ENCODE results near the gene SQOR. TPM values are rescaled to one million over a fixed set of nuclear protein-coding genes. Genes with fewer than 3 reads are reported as not detected.

SQOR gene
- total and polyA plus RNA-seq, 2 experiments from 2014 or later, result 19.7 to 21.9 TPM

GRCh38 chr15:45587095-45587862 is 47.5 kb upstream of the SQOR start, which contains the start of gene BLOC1S6:
Gene BLOC1S6 (plus strand): TSS chr15:45587379. CDS start chr15:45587444, 65 bp downstream.
- H3K4me1 ChIP-seq (ENCODE audit: insufficient read depth), result peaks cover 29% of the 10 kb centered on the region
- peaks cover 22% of the 10 kb centered on the region for H3F3A ChIP-seq (ENCODE audit: insufficient read depth)
- WGBS, 2 experiments (ENCODE audit: low coverage in 1 of 2, low lambda C conversion rate in 2 of 2, missing lambda C conversion rate in 2 of 2), result 1% methylated on average over 57 to 62 of the region's 62 CpGs
- no peaks in the 10 kb centered on the region for H3K9me3 ChIP-seq (ENCODE audit: low read depth)
- H3K4me3 ChIP-seq, result peak within 1 kb of the TSS; percentile 93
- H3K4me2 ChIP-seq (ENCODE audit: unreplicated experiment), result peak within 1 kb of the TSS; percentile 96
- H3K9me2 ChIP-seq (ENCODE audit: insufficient read depth), result no peaks in the 10 kb centered on the region
- peaks cover 45% of the 10 kb centered on the region for H3K79me2 ChIP-seq (ENCODE audit: insufficient read depth)
- no peak for TF ChIP-seq EZH2 (IDR thresholded peaks at IDR 0.05; ENCODE audit: insufficient read depth, poor library complexity, severe bottlenecking)
- in situ Hi-C loops (cut with MboI), result no loop called here
- H2AFZ ChIP-seq, result peak within 1 kb of the TSS; percentile 90
- no peaks in the 10 kb centered on the region for H3K36me3 ChIP-seq (ENCODE audit: low read depth)
- H3K27me3 ChIP-seq (replicated peaks; ENCODE audit: insufficient read depth), result no peaks in the 10 kb centered on the region
- H4K20me1 ChIP-seq (ENCODE audit: insufficient read depth), result no peaks in the 10 kb centered on the region; the same call in 1 of the 2 replicates
- DNase-seq, result peak; percentile 94
- peak within 1 kb of the TSS; percentile 98 for H3K9ac ChIP-seq
- H3K27ac ChIP-seq, result peak within 1 kb of the TSS; percentile 99

- Histone ChIP-seq H3K4me2 (ENCODE audit: unreplicated experiment) (peak overlapping the region; percentile 96), H3K27me3 (replicated peaks; ENCODE audit: insufficient read depth) (no peaks in the 10 kb centered on the region), H3K9me3 (ENCODE audit: low read depth) (no peaks in the 10 kb centered on the region), H4K20me1 (ENCODE audit: insufficient read depth) (no peaks in the 10 kb centered on the region; the same call in 1 of the 2 replicates), H3K9ac (peak overlapping the region; percentile 98), H3K4me3 (peak overlapping the region; percentile 93), H3F3A (ENCODE audit: insufficient read depth) (peaks cover 22% of the 10 kb centered on the region), H2AFZ (peak overlapping the region; percentile 90), H3K79me2 (ENCODE audit: insufficient read depth) (peaks cover 51% of the 10 kb centered on the region), H3K27ac (peak overlapping the region; percentile 99), H3K4me1 (ENCODE audit: insufficient read depth) (peaks cover 29% of the 10 kb centered on the region), H3K36me3 (ENCODE audit: low read depth) (no peaks in the 10 kb centered on the region), H3K9me2 (ENCODE audit: insufficient read depth) (no peaks in the 10 kb centered on the region)
- WGBS, 2 experiments (ENCODE audit: low coverage in 1 of 2, low lambda C conversion rate in 2 of 2, missing lambda C conversion rate in 2 of 2), result 0 to 1% methylated on average over 4 of the region's 4 CpGs
- DNase-seq, result no peak
- TF ChIP-seq EZH2phosphoT487 (IDR thresholded peaks at IDR 0.05; ENCODE audit: insufficient read depth, low read depth) (no peak), EZH2 (IDR thresholded peaks at IDR 0.05; ENCODE audit: insufficient read depth, poor library complexity, severe bottlenecking) (no peak)
- in situ Hi-C loops (cut with MboI), result no loop called here
These were observed 47.0 kb upstream of the SQOR start for GRCh38 chr15:45587863-45588170.

- no peaks in the 10 kb centered on the region for H3K36me3 ChIP-seq (ENCODE audit: low read depth)
- H3K9me2 ChIP-seq (ENCODE audit: insufficient read depth), result no peaks in the 10 kb centered on the region
- WGBS, 2 experiments (ENCODE audit: low coverage in 1 of 2, low lambda C conversion rate in 2 of 2, missing lambda C conversion rate in 2 of 2), result 26 to 38% methylated on average over 6 of the region's 6 CpGs
- no peaks in the 10 kb centered on the region; the same call in 1 of the 2 replicates for H4K20me1 ChIP-seq (ENCODE audit: insufficient read depth)
- peak overlapping the region; percentile 96 for H3K4me2 ChIP-seq (ENCODE audit: unreplicated experiment)
- H3K79me2 ChIP-seq (ENCODE audit: insufficient read depth), result peaks cover 56% of the 10 kb centered on the region
- H3K4me3 ChIP-seq, result peak overlapping the region; percentile 93
- peaks cover 22% of the 10 kb centered on the region for H3F3A ChIP-seq (ENCODE audit: insufficient read depth)
- H3K27me3 ChIP-seq (replicated peaks; ENCODE audit: insufficient read depth), result no peaks in the 10 kb centered on the region
- no peak for TF ChIP-seq EZH2phosphoT487 (IDR thresholded peaks at IDR 0.05; ENCODE audit: insufficient read depth, low read depth)
- TF ChIP-seq EZH2 (IDR thresholded peaks at IDR 0.05; ENCODE audit: insufficient read depth, poor library complexity, severe bottlenecking), result no peak
- H2AFZ ChIP-seq, result peak overlapping the region; percentile 90
- DNase-seq, result peak; percentile 40
- peaks cover 29% of the 10 kb centered on the region for H3K4me1 ChIP-seq (ENCODE audit: insufficient read depth)
- H3K27ac ChIP-seq, result peak overlapping the region; percentile 99
- in situ Hi-C loops (cut with MboI), result no loop called here
- peak overlapping the region; percentile 98 for H3K9ac ChIP-seq
- H3K9me3 ChIP-seq (ENCODE audit: low read depth), result no peaks in the 10 kb centered on the region
These were observed 46.5 kb upstream of the SQOR start for GRCh38 chr15:45588219-45588875.

GRCh38 chr15:45589256-45589655 is 45.6 kb upstream of the SQOR start:
- Histone ChIP-seq H3K36me3 (ENCODE audit: low read depth) (no peaks in the 10 kb centered on the region), H2AFZ (no peak overlapping the region), H3K79me2 (ENCODE audit: insufficient read depth) (peaks cover 65% of the 10 kb centered on the region), H3F3A (ENCODE audit: insufficient read depth) (peaks cover 22% of the 10 kb centered on the region), H3K27ac (no peak overlapping the region), H3K9me2 (ENCODE audit: insufficient read depth) (no peaks in the 10 kb centered on the region), H3K4me2 (ENCODE audit: unreplicated experiment) (peak overlapping the region; percentile 96), H3K9me3 (ENCODE audit: low read depth) (no peaks in the 10 kb centered on the region), H4K20me1 (ENCODE audit: insufficient read depth) (no peaks in the 10 kb centered on the region; the same call in 1 of the 2 replicates), H3K4me1 (ENCODE audit: insufficient read depth) (peaks cover 29% of the 10 kb centered on the region), H3K4me3 (peak overlapping the region; percentile 93), H3K27me3 (replicated peaks; ENCODE audit: insufficient read depth) (no peaks in the 10 kb centered on the region), H3K9ac (peak overlapping the region; percentile 98)
- TF ChIP-seq EZH2phosphoT487 (IDR thresholded peaks at IDR 0.05; ENCODE audit: insufficient read depth, low read depth) (no peak), EZH2 (IDR thresholded peaks at IDR 0.05; ENCODE audit: insufficient read depth, poor library complexity, severe bottlenecking) (no peak)
- 82 to 87% methylated on average over 5 of the region's 5 CpGs for WGBS, 2 experiments (ENCODE audit: low coverage in 1 of 2, low lambda C conversion rate in 2 of 2, missing lambda C conversion rate in 2 of 2)
- in situ Hi-C loops (cut with MboI), result no loop called here
- DNase-seq, result no peak

Data from GM23248 (cell line).